ENCODE data around the gene DYNLT1.
"Not testable (repeated sequence)": the region's sequence is repeated elsewhere in the genome, so short reads cannot be mapped to it uniquely, and the experiment has no call there.

Gene DYNLT1

DNA sequence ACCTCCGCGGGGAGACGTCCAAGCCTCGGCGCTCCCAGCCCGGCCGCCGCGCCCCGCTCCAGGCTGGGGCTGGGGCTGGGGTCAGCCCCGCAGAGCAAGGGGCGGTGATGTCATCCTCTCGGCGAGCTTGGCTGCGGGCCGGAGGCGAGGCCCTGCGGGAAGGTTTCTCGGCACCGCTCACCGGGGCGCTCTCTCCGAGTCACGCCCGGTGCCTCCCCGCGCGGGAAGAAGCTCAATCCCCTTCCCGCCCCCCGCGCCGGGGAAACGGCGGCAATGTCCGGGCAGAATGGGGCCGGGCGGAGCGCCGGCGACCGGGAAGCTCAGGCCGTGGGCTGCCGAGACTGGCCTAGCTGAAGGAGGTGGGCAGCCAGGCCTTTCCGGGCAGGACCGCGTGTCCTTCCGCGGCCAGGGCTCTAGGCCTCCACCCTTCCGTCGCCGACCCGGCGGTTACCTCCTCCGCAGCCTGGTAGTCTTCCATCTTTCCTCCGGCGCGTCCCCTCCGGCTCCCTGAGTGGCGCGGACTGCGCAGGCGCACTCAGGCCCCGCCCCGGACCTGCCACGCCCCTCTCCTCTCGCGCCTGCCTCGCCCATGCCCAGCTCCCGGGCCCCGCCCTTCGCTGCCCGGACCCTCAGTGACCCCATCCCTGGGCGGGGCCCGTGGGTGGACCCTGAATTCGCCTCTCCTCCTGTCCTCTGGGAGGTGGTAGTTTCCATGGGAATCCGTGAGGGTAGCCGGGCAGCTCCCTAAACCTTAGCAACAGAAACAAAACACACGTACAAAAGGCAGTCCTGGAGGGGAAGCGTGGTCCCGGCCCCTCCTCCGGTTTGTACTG is at the start of gene DYNLT1:
Gene DYNLT1, minus strand, starts transcription at position 513 of the 833 bp plus-strand sequence. Its CDS starts 35 bp downstream, at position 478.
- no peaks in the 10 kb centered on the region for H3K9me3 Mint-ChIP-seq
- peaks cover 32% of the 10 kb centered on the region for H3K36me3 Mint-ChIP-seq (ENCODE audit: low read depth)
- no peaks in the 10 kb centered on the region for H3K27me3 Mint-ChIP-seq (ENCODE audit: low read depth)
- H3K4me3 Mint-ChIP-seq, result peak within 1 kb of the TSS; percentile 99
- peak within 1 kb of the TSS; percentile 97 for H3K27ac Mint-ChIP-seq
- DNase-seq (ENCODE audit: low spot score), result peak; percentile 96
- H3K4me1 Mint-ChIP-seq (ENCODE audit: low read depth), result peaks cover 62% of the 10 kb centered on the region

- Mint-ChIP-seq H3K27me3 (ENCODE audit: low read depth) (no peaks in the 10 kb centered on the region), H3K9me3 (no peaks in the 10 kb centered on the region), H3K27ac (no peak overlapping the region), H3K4me3 (no peak overlapping the region), H3K36me3 (ENCODE audit: low read depth) (peaks cover 50% of the 10 kb centered on the region), H3K4me1 (ENCODE audit: low read depth) (peaks cover 46% of the 10 kb centered on the region)
- DNase-seq (ENCODE audit: low spot score), result no peak
These were observed 44.3 kb upstream of the DYNLT1 start for GRCh38 chr6:158688860-158689259.

DNA sequence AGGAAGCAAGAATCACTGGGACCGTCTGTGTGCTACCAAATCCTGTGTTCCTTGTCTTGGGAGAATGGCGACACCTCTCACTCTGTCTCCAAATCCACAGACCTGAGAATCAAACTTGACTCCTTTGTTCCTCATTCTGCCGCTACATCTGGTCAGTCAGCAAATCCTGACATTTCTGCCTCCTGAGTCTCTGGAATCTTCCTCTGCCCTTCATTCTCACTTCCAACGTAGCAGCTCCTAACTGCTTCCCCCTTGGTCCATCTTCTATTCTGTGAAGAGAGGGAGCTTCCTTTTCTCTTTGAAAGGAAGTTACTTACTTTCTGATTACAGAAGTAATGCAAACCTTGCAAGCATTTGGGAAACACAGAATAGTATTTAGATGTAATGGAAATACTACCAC is 43.0 kb upstream of the DYNLT1 start:
- Mint-ChIP-seq H3K36me3 (ENCODE audit: low read depth) (peaks cover 53% of the 10 kb centered on the region), H3K27ac (peak overlapping the region; percentile 94), H3K4me3 (peak overlapping the region; percentile 67), H3K4me1 (ENCODE audit: low read depth) (peaks cover 49% of the 10 kb centered on the region), H3K27me3 (ENCODE audit: low read depth) (no peaks in the 10 kb centered on the region), H3K9me3 (no peaks in the 10 kb centered on the region)
- no peak for DNase-seq (ENCODE audit: low spot score)

- Mint-ChIP-seq H3K4me1 (ENCODE audit: low read depth) (peaks cover 49% of the 10 kb centered on the region), H3K27ac (peak overlapping the region; percentile 94), H3K4me3 (peak overlapping the region; percentile 67), H3K36me3 (ENCODE audit: low read depth) (peaks cover 54% of the 10 kb centered on the region), H3K9me3 (no peaks in the 10 kb centered on the region), H3K27me3 (ENCODE audit: low read depth) (no peaks in the 10 kb centered on the region)
- peak; percentile 33 for DNase-seq (ENCODE audit: low spot score)
These were observed 42.3 kb upstream of the DYNLT1 start for GRCh38 chr6:158686791-158687381.

DNA sequence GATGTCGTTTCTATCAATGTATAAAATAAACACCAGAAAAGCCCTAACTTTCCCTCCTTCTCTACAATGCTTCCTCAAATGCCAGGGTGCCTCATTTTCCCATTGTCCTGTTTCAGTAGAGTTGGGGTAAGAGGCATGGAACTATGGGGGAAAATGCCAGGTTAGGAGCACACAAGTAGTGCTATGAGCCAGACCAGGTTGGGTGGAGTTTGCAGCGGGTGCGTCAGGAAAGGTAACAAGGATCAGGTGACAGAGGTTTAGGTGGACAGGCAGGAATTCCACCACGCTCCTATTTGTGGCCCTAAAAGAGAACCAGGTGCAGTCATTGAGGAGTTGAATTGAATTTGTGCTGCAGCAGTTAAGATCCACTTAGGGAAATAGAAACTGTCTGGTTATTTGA is 41.8 kb upstream of the DYNLT1 start:
- DNase-seq (ENCODE audit: low spot score), result no peak
- H3K27me3 Mint-ChIP-seq (ENCODE audit: low read depth), result no peaks in the 10 kb centered on the region
- H3K9me3 Mint-ChIP-seq, result no peaks in the 10 kb centered on the region
- H3K4me1 Mint-ChIP-seq (ENCODE audit: low read depth), result peaks cover 48% of the 10 kb centered on the region
- peak overlapping the region; percentile 94 for H3K27ac Mint-ChIP-seq
- H3K4me3 Mint-ChIP-seq, result peak overlapping the region; percentile 67
- H3K36me3 Mint-ChIP-seq (ENCODE audit: low read depth), result peaks cover 57% of the 10 kb centered on the region

GRCh38 chr6:158684745-158685324 is 40.3 kb upstream of the DYNLT1 start:
- H3K4me1 Mint-ChIP-seq (ENCODE audit: low read depth), result peaks cover 42% of the 10 kb centered on the region
- no peaks in the 10 kb centered on the region for H3K9me3 Mint-ChIP-seq
- H3K4me3 Mint-ChIP-seq, result no peak overlapping the region
- no peaks in the 10 kb centered on the region for H3K27me3 Mint-ChIP-seq (ENCODE audit: low read depth)
- peaks cover 63% of the 10 kb centered on the region for H3K36me3 Mint-ChIP-seq (ENCODE audit: low read depth)
- H3K27ac Mint-ChIP-seq, result peak overlapping the region; percentile 45
- no peak for DNase-seq (ENCODE audit: low spot score)

GRCh38 chr6:158684311-158684710 is 39.8 kb upstream of the DYNLT1 start:
- H3K27ac Mint-ChIP-seq, result peak overlapping the region; percentile 24
- H3K9me3 Mint-ChIP-seq, result no peaks in the 10 kb centered on the region
- no peak for DNase-seq (ENCODE audit: low spot score)
- peaks cover 62% of the 10 kb centered on the region for H3K36me3 Mint-ChIP-seq (ENCODE audit: low read depth)
- H3K27me3 Mint-ChIP-seq (ENCODE audit: low read depth), result no peaks in the 10 kb centered on the region
- H3K4me3 Mint-ChIP-seq, result no peak overlapping the region
- H3K4me1 Mint-ChIP-seq (ENCODE audit: low read depth), result peaks cover 41% of the 10 kb centered on the region

GRCh38 chr6:158680481-158680880 is 35.9 kb upstream of the DYNLT1 start:
- H3K27ac Mint-ChIP-seq, result no peak overlapping the region
- no peaks in the 10 kb centered on the region for H3K9me3 Mint-ChIP-seq
- no peak overlapping the region for H3K4me3 Mint-ChIP-seq
- no peak for DNase-seq (ENCODE audit: low spot score)
- peaks cover 9% of the 10 kb centered on the region for H3K4me1 Mint-ChIP-seq (ENCODE audit: low read depth)
- peaks cover 65% of the 10 kb centered on the region for H3K36me3 Mint-ChIP-seq (ENCODE audit: low read depth)
- H3K27me3 Mint-ChIP-seq (ENCODE audit: low read depth), result no peaks in the 10 kb centered on the region

GRCh38 chr6:158680015-158680414 is 35.5 kb upstream of the DYNLT1 start:
- Mint-ChIP-seq H3K27ac (no peak overlapping the region), H3K9me3 (no peaks in the 10 kb centered on the region), H3K27me3 (ENCODE audit: low read depth) (no peaks in the 10 kb centered on the region), H3K4me1 (ENCODE audit: low read depth) (peaks cover 9% of the 10 kb centered on the region), H3K4me3 (no peak overlapping the region), H3K36me3 (ENCODE audit: low read depth) (peaks cover 68% of the 10 kb centered on the region)
- no peak for DNase-seq (ENCODE audit: low spot score)

DNA sequence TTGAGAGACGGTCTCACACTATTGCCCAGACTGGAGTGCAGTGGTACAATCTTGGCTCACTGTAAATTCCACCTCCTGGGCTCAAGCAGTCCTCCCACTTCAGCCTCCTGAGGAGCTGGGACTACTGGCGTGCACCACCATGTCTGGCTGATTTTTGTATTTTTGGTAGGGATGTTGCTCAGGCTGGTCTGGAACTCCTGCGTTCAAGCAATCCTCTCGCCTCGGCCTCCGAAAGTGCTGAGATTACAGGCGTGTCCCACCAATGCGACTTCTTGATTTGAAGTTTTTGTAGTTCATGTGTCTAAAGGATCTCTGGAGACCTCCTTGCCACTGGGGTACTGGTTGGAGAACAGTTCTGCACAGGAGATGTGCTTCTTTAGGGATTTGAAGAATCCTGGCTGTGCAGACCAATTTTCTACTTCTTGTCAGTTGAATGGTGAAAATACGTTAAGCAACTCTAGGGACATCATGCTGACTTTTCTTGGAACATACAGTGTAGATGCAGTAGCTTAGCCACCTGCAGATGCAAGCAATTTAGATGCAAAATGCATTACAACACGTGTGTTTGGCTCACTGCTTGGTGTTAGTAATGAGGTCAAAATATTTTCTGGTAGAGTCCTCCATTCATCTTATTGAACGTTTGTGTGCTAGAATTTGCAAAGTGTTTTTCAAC is 33.5 kb upstream of the DYNLT1 start:
- Mint-ChIP-seq H3K4me1 (ENCODE audit: low read depth) (no peaks in the 10 kb centered on the region), H3K27me3 (ENCODE audit: low read depth) (no peaks in the 10 kb centered on the region), H3K27ac (peak overlapping the region; percentile 31), H3K36me3 (ENCODE audit: low read depth) (peaks cover 65% of the 10 kb centered on the region), H3K9me3 (no peaks in the 10 kb centered on the region), H3K4me3 (no peak overlapping the region)
- DNase-seq (ENCODE audit: low spot score), result no peak

DNA sequence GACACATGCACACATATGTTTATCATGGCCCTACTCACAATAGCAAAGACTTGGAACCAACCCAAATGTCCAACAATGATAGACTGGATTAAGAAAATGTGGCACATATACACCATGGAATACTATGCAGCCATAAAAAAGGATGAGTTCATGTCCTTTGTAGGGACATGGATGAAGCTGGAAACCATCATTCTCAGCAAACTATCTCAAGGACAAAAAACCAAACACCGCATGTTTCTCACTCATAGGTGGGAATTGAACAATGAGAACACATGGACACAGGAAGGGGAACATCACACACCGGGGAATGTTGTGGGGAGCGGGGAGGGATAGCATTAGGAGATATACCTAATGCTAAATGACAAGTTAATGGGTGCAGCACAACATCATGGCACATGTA is 32.6 kb upstream of the DYNLT1 start:
- H3K9me3 Mint-ChIP-seq; H3K27me3 Mint-ChIP-seq (ENCODE audit: low read depth); H3K27ac Mint-ChIP-seq; H3K4me1 Mint-ChIP-seq (ENCODE audit: low read depth); DNase-seq (ENCODE audit: low spot score); H3K4me3 Mint-ChIP-seq: not testable (repeated sequence)
- H3K36me3 Mint-ChIP-seq (ENCODE audit: low read depth), result peaks cover 63% of the 10 kb centered on the region

DNA sequence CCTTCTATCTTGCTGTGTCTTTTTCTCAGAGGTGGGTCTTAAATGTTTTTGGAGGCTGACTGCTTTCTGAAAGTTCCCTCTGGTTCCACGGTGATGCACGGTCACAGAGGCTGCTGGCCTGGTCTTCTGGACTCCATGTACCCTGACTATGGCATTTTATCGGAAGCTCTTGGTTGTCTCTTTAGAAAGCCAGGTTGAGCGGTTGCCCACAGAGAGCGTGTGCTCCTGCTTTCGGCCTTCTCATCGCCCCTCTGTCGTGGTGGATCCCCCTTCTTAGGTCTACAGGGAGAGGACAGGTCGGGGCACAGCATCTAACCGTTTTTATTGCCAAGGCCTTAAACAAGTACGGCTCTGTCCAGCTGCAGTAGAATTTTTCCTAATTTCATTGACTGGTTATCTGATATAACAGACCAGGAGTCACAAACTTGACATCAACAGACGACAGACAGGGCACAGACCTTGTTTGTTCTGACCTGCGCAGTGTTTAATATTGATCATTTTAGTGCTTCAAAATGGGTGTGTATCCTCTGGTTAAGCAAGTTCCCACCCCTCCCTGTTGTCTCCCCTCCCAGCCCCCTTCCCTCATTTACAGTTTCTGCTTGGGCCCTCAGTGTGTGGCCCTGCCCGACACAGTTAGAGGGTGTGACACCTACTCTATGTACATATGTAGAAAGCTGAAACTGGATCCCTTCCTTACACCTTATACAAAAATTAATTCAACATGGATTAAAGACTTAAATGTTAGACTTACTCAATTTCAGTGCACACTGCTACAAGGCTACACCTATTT is 30.0 kb upstream of the DYNLT1 start:
- peaks cover 1% of the 10 kb centered on the region for H3K4me1 Mint-ChIP-seq (ENCODE audit: low read depth)
- no peaks in the 10 kb centered on the region for H3K27me3 Mint-ChIP-seq (ENCODE audit: low read depth)
- H3K4me3 Mint-ChIP-seq, result no peak overlapping the region
- no peak overlapping the region for H3K27ac Mint-ChIP-seq
- DNase-seq (ENCODE audit: low spot score), result no peak
- peaks cover 56% of the 10 kb centered on the region for H3K36me3 Mint-ChIP-seq (ENCODE audit: low read depth)
- no peaks in the 10 kb centered on the region for H3K9me3 Mint-ChIP-seq

DNA sequence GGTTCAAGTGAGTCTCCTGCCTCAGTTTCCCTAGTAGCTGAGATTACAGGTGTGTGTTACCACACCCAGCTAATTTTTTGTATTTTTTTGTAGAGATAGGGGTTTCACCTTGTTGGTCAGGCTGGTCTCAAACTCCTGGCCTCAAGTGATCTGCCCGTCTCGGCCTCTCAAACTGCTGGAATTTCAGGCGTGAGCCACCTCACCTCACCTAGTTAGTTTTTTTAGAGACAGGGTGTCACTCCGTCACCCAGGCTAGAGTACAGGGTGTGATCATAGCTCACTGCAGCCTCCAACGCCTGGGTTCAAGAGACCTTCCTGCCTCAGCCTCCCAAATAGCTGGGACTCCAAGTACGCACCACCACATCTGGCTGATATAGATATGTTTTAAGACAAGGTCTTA is 28.2 kb upstream of the DYNLT1 start:
- Mint-ChIP-seq H3K36me3 (ENCODE audit: low read depth) (peaks cover 52% of the 10 kb centered on the region), H3K27ac (no peak overlapping the region), H3K9me3 (no peaks in the 10 kb centered on the region), H3K4me3 (no peak overlapping the region), H3K27me3 (ENCODE audit: low read depth) (no peaks in the 10 kb centered on the region), H3K4me1 (ENCODE audit: low read depth) (peaks cover 8% of the 10 kb centered on the region)
- no peak for DNase-seq (ENCODE audit: low spot score)

Data from T-helper 2 cell treated with Interferon-gamma antibody and Interleukin-4, amounts not matched to agents 5 μg/mL and 100 μg/mL, for 36 hours (primary cell).